Cardiac muscle cell (in vitro differentiated cells and primary cell): ENCODE data around the gene AOPEP. TPM values are rescaled to one million over a fixed set of nuclear protein-coding genes. Genes with fewer than 3 reads are reported as not detected.

Experiments
- DNase-seq, 2 donors: peaks; one replicate each; pipeline versions ENCODE4 v3.0.0 to v3.0.0-alpha.2; 2010 to 2017; ENCODE audit warnings: low read depth in 1 of 2, low spot score in 1 of 2
- H3K27ac ChIP-seq: fragments of 200-600 bp; sonication (generic); 2 replicates; pipeline ENCODE4 v1.5.1; 2016
- H3K27me3 ChIP-seq: fragments of 200-600 bp; sonication (generic); 2 replicates; pipeline ENCODE4 v1.6.0; 2016; ENCODE audit warnings: control low read depth
- H3K36me3 ChIP-seq: fragments of 200-600 bp; sonication (generic); 2 replicates; pipeline ENCODE4 v1.5.1; 2016; ENCODE audit warnings: control low read depth
- H3K4me1 ChIP-seq: fragments of 200-600 bp; sonication (generic); 2 replicates; pipeline ENCODE4 v1.8.1; 2017; ENCODE audit warnings: low read depth, mild to moderate bottlenecking, mixed run types
- H3K4me3 ChIP-seq: fragments of 200-600 bp; sonication (generic); 2 replicates; pipeline ENCODE4 v1.5.1; 2016; ENCODE audit warnings: mild to moderate bottlenecking
- H3K9me3 ChIP-seq: fragments of 200-600 bp; sonication (generic); 2 replicates; pipeline ENCODE4 v1.5.1; 2017; ENCODE audit warnings: low read depth, mild to moderate bottlenecking, control low read depth
- CTCF ChIP-seq: IDR thresholded peaks from 2 replicates; pipeline ENCODE4 v1.5.1; 2012; ENCODE audit warnings: low read depth, mild to moderate bottlenecking, low read length
- polyA plus RNA-seq: library from polyadenylated mRNA; unstranded; fragments of >200 nt; fragmentation: Nextera tagmentation; extraction: Ambion mirVana; gene quantifications from 2 replicates; pipeline ENCODE4 v1.2.1, GENCODE V29; 2016
- total RNA-seq: library from RNA; depleted of rRNA; stranded (reverse); fragments of >200 nt; gene quantifications from 2 replicates; pipeline ENCODE4 v1.2.3, GENCODE V29; 2016

AOPEP gene
- total and polyA plus RNA-seq, 2 experiments from 2014 or later: 46.8 to 88.7 TPM

- DNase-seq: peak; percentile 79 to 87
- Histone ChIP-seq H3K27me3 (no peaks in the 10 kb centered on the region), H3K4me1 (peaks cover 4% of the 10 kb centered on the region), H3K9me3 (no peaks in the 10 kb centered on the region), H3K36me3 (no peaks in the 10 kb centered on the region), H3K4me3 (no peak overlapping the region), H3K27ac (no peak overlapping the region)
- peak; percentile 67 for TF ChIP-seq CTCF
Observed at GRCh38 chr9:94681508-94681907, 45.0 kb upstream of the AOPEP start.

DNA sequence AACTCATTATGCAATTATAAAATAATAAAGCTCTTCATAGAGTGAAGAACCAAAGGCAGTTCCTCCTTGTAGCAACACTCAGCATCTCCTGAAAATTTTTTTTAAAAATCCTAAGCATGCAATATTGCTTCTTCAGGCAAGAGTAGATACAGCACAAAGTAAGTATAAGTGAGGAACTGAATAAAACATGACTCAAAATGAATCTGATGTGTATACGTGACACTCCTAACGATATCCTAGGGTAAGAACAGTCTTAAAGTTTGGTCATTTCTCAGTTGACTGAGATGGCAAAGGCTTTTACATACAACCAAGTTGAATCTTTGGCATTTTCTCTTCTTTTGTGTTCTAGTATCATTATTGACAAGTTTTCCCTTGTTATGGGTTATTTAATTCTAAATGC lies 41.1 kb upstream of the AOPEP start:
- Histone ChIP-seq H3K4me1 (peaks cover 4% of the 10 kb centered on the region), H3K27me3 (no peaks in the 10 kb centered on the region), H3K9me3 (no peaks in the 10 kb centered on the region)

DNA sequence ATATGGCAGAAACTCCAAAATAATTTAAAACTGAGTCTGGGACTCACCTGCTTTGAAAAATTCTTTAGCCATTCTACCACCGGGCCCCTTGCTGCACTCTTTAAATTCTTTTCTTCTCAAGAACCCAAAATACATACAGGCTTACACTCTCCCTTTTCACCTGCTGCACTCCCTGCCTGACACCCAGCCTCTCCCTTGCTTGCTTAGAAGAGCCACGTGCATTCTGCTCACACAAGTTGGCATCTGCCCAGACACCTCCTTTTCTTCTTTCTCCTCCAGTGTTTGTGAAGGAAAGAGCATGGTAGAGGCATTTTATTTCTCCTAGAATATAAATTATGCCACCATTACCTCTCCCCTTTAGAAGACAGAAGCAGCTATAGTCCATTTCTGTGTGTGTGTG lies 39.0 kb upstream of the AOPEP start:
- Histone ChIP-seq H3K9me3 (no peaks in the 10 kb centered on the region), H3K4me3 (no peak overlapping the region), H3K4me1 (no peaks in the 10 kb centered on the region), H3K27ac (no peak overlapping the region), H3K36me3 (no peaks in the 10 kb centered on the region), H3K27me3 (no peaks in the 10 kb centered on the region)
- no peak for DNase-seq
- TF ChIP-seq CTCF: no peak

More for the DNA sequence above, 41.1 kb upstream of the AOPEP start:
- no peak for DNase-seq
- TF ChIP-seq CTCF: no peak
- Histone ChIP-seq H3K27ac (no peak overlapping the region), H3K4me3 (no peak overlapping the region), H3K36me3 (no peaks in the 10 kb centered on the region)

DNA sequence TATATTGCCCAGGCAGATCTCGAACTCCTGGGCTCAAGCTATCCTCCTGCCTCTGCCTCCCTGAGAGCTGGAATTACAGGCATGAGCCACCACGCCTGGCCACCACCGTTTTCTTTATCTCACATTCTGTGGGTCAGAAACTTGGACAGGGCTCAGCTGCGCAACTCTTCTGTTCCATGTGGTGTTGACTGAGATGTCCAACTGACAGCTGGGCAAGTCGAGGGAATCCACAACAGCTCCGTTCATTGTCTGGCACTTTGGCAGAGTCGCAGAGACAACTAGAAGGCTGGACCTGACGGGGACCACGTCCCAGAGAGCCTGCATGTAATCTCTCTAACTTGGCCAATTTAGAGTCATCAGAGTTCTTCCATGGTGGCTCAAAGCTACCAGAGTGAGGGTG lies 36.2 kb upstream of the AOPEP start:
- no peak overlapping the region for H3K4me3 ChIP-seq
- H3K9me3 ChIP-seq: no peaks in the 10 kb centered on the region
- no peaks in the 10 kb centered on the region for H3K27me3 ChIP-seq
- H3K27ac ChIP-seq: no peak overlapping the region
- peaks cover 3% of the 10 kb centered on the region for H3K4me1 ChIP-seq
- no peak for DNase-seq
- TF ChIP-seq CTCF: no peak
- no peaks in the 10 kb centered on the region for H3K36me3 ChIP-seq

- no peak for DNase-seq
- no peak overlapping the region for H3K4me3 ChIP-seq
- H3K36me3 ChIP-seq: no peaks in the 10 kb centered on the region
- H3K27me3 ChIP-seq: no peaks in the 10 kb centered on the region
- peaks cover 8% of the 10 kb centered on the region for H3K4me1 ChIP-seq
- no peak overlapping the region for H3K27ac ChIP-seq
- no peaks in the 10 kb centered on the region for H3K9me3 ChIP-seq
- TF ChIP-seq CTCF: no peak
Observed at GRCh38 chr9:94692601-94693000, 33.9 kb upstream of the AOPEP start.
